Skeletal muscle tissue (tissue), 5 donors: ENCODE results near the gene AHCY. TPM values are rescaled to one million over a fixed set of nuclear protein-coding genes. Genes with fewer than 3 reads are reported as not detected.

Experiments
- H3K27ac ChIP-seq: one replicate; pipeline ENCODE4 v1.7.0; 2013; ENCODE audit warnings: mild to moderate bottlenecking, low read depth, low read length, inconsistent platforms
- H3K27me3 ChIP-seq, 3 donors: one replicate each; pipeline ENCODE4 v1.7.0; 2013; ENCODE audit warnings: low read length in 3 of 3; ENCODE audit not compliant: control insufficient read depth in 3 of 3, insufficient read depth in 3 of 3
- H3K36me3 ChIP-seq, 3 donors: one replicate each; pipeline ENCODE4 v1.7.0; 2013; ENCODE audit warnings: low read length in 3 of 3; ENCODE audit not compliant: control insufficient read depth in 3 of 3, insufficient read depth in 3 of 3
- H3K4me1 ChIP-seq, 3 donors: one replicate each; pipeline ENCODE4 v1.7.0; 2013; ENCODE audit warnings: low read length in 3 of 3, mild to moderate bottlenecking in 3 of 3; ENCODE audit not compliant: control insufficient read depth in 3 of 3, insufficient read depth in 3 of 3
- H3K4me3 ChIP-seq, 3 donors: one replicate each; pipeline ENCODE4 v1.7.0; 2013; ENCODE audit warnings: low read length in 3 of 3
- H3K9ac ChIP-seq, 3 donors: one replicate each; pipeline ENCODE4 v1.7.0; 2013; ENCODE audit warnings: low read length in 3 of 3, mild to moderate bottlenecking in 3 of 3, moderate library complexity in 2 of 3, low read depth in 1 of 3
- H3K9me3 ChIP-seq, 3 donors: one replicate each; pipeline ENCODE4 v1.7.0; 2013; ENCODE audit warnings: low read length in 3 of 3; ENCODE audit not compliant: control insufficient read depth in 3 of 3
- small RNA-seq: library from RNA; depleted of rRNA; stranded (forward); fragments of <200 nt; gene quantifications from one replicate; pipeline ENCODE3, GENCODE V24; 2014
- total RNA-seq: library from RNA; depleted of rRNA; stranded (reverse); fragments of >200 nt; gene quantifications from one replicate; pipeline ENCODE4 v1.2.3, GENCODE V29; 2014
- donor health status: Osteomylitis.

AHCY gene
- total RNA-seq, 1 donor from 2014 or later = 129 TPM

- no peaks in the 10 kb centered on the region for H3K4me1 ChIP-seq
- H3K27ac ChIP-seq = no peak overlapping the region
- peaks cover 0 to 7% (median 2%) of the 10 kb centered on the region in 3 donors for H3K9me3 ChIP-seq
- H3K4me3 ChIP-seq = no peak overlapping the region
- peaks cover 0 to 3% (median 0%) of the 10 kb centered on the region in 3 donors for H3K27me3 ChIP-seq
- H3K9ac ChIP-seq = no peak overlapping the region
- no peaks in the 10 kb centered on the region for H3K36me3 ChIP-seq
Measured at GRCh38 chr20:34231634-34232033, 71.5 kb downstream of the AHCY start.

Small RNAs within 50 kb of the gene (small RNA-seq; reads per million reads assigned to genes)
- not detected for gene AL356299.1

Other genes with a start within 250 kb of the AHCY start
- 35.5 TPM for gene EIF2S2, start 191.1 kb downstream of the AHCY start, total RNA-seq
- 1.0 TPM for gene ASIP, start 61.9 kb downstream of the AHCY start, total RNA-seq
- 69.4 TPM for gene ITCH, start 59.9 kb upstream of the AHCY start, total RNA-seq
- gene DYNLRB1, start 213.1 kb upstream of the AHCY start, total RNA-seq = 28.7 TPM